Germinal center (tissue), 1 donor: Measurements from ENCODE around the gene GPR137.

Experiments
- DNase-seq: peaks from one replicate; pipeline ENCODE4 v3.0.0; 2012; ENCODE audit warnings: mixed read lengths, low spot score

Gene GPR137

GRCh38 chr11:64263947-64264317 lies 21.7 kb upstream of the GPR137 start:
- DNase-seq = no peak

GRCh38 chr11:64264371-64264852 lies 21.2 kb upstream of the GPR137 start:
- DNase-seq = no peak

GRCh38 chr11:64265176-64266160 lies 20.2 kb upstream of the GPR137 start:
- DNase-seq = no peak

- DNase-seq = no peak
These were observed 19.3 kb upstream of the GPR137 start for GRCh38 chr11:64266339-64266738.

- DNase-seq = no peak
These were observed 18.3 kb upstream of the GPR137 start for GRCh38 chr11:64267207-64267945.

- DNase-seq = no peak
These were observed 17.4 kb upstream of the GPR137 start for GRCh38 chr11:64268025-64268892.

- no peak for DNase-seq
These were observed 16.6 kb upstream of the GPR137 start for GRCh38 chr11:64268893-64269539.

GRCh38 chr11:64269540-64270220 lies 16.0 kb upstream of the GPR137 start:
- peak; percentile 86 for DNase-seq

- no peak for DNase-seq
These were observed 10.4 kb upstream of the GPR137 start for GRCh38 chr11:64275031-64275800.

GRCh38 chr11:64275841-64276240 lies 9.8 kb upstream of the GPR137 start:
- DNase-seq = no peak

GRCh38 chr11:64276653-64277431 lies 8.8 kb upstream of the GPR137 start:
- no peak for DNase-seq

- DNase-seq = no peak
These were observed 7.0 kb upstream of the GPR137 start for GRCh38 chr11:64278576-64279190.

- no peak for DNase-seq
These were observed 3.5 kb upstream of the GPR137 start for GRCh38 chr11:64281957-64282770.

GRCh38 chr11:64283092-64283491 lies 2.6 kb upstream of the GPR137 start:
- DNase-seq = no peak

GRCh38 chr11:64284048-64284961 lies 1.3 kb upstream of the GPR137 start, which contains the start of gene BAD:
BAD (minus strand) TSS chr11:64284665; CDS start chr11:64284368, 297 bp downstream.
- peak; percentile 98 for DNase-seq
